HEK293 (cell line): Measurements from ENCODE around the gene RAF1.

Experiments used
- CTCF ChIA-PET: fragments of 350-600 bp; formaldehyde crosslinking; extraction: SDS; loops from one replicate; lab custom pipeline; 2021; ENCODE audit warnings: antibody characterized with exemption; lab: Yijun Ruan, JAX
- POLR2A ChIA-PET: fragments of 300-600 bp; formaldehyde crosslinking; extraction: SDS; loops from one replicate; lab custom pipeline; 2020; ENCODE audit warnings: antibody characterized with exemption, inconsistent platforms; lab: Yijun Ruan, JAX
- H3K27ac ChIP-seq: fragments of 200-500 bp; sonication (Bioruptor generic); 2 replicates; pipeline ENCODE4 v1.5.1; 2014; ENCODE audit warnings: low read depth, low read length, control low read depth, inconsistent platforms; ENCODE audit errors: extremely low read depth
- H3K36me3 ChIP-seq, 2 experiments: fragments of 200-500 bp in 1 of 2; sonication (Bioruptor generic) in 1 of 2; 1 replicate in 1 of 2; 2 replicates in 1 of 2; pipeline ENCODE4 v1.5.1; 2014 to 2017; ENCODE audit warnings: inconsistent platforms in 2 of 2, low read length in 2 of 2; ENCODE audit not compliant: control insufficient read depth in 2 of 2, insufficient read depth in 1 of 2
- H3K4me1 ChIP-seq: fragments of 200-500 bp; sonication (Bioruptor generic); 2 replicates; pipeline ENCODE4 v1.5.1; 2014; ENCODE audit warnings: mild to moderate bottlenecking, low read length, inconsistent platforms; ENCODE audit not compliant: control insufficient read depth, insufficient read depth
- H3K4me3 ChIP-seq: 2 replicates; pipeline ENCODE4 v1.5.1; 2011; ENCODE audit warnings: low read depth, mild to moderate bottlenecking, control low read depth, low read length, moderate library complexity
- H3K9me3 ChIP-seq: fragments of 200-500 bp; sonication (Bioruptor generic); 2 replicates; pipeline ENCODE4 v1.5.1; 2014; ENCODE audit warnings: low read depth, low read length, inconsistent platforms; ENCODE audit not compliant: control insufficient read depth, insufficient read depth
- IKZF3 ChIP-seq: fragments of 450-650 bp; IDR thresholded peaks from 2 replicates; pipeline ENCODE4 v1.5.0; 2018; ENCODE audit warnings: missing biosample characterization, mild to moderate bottlenecking, missing genetic modification characterization, moderate library complexity
- KLF10 ChIP-seq: fragments of 450-650 bp; IDR thresholded peaks from 2 replicates; pipeline ENCODE4 v1.5.1; 2018; ENCODE audit warnings: missing biosample characterization, mild to moderate bottlenecking, missing genetic modification characterization
- OSR2 ChIP-seq: fragments of 450-650 bp; formaldehyde crosslinking; IDR thresholded peaks from 2 replicates; pipeline ENCODE4 v1.5.1; 2016; ENCODE audit warnings: missing biosample characterization, missing genetic modification characterization
- SALL2 ChIP-seq: fragments of 450-650 bp; formaldehyde crosslinking; IDR thresholded peaks from 2 replicates; pipeline ENCODE4 v1.5.0; 2017; ENCODE audit warnings: missing biosample characterization, mild to moderate bottlenecking, missing genetic modification characterization, borderline replicate concordance
- SCRT2 ChIP-seq: fragments of 450-650 bp; formaldehyde crosslinking; IDR thresholded peaks from 2 replicates; pipeline ENCODE4 v1.5.1; 2016; ENCODE audit warnings: missing biosample characterization, missing genetic modification characterization
- TRIM28 ChIP-seq: IDR thresholded peaks from 2 replicates; pipeline ENCODE4 v1.6.1; 2011; ENCODE audit warnings: low read length, control low read depth, borderline replicate concordance
- ZBTB44 ChIP-seq: fragments of 450-650 bp; IDR thresholded peaks from 2 replicates; pipeline ENCODE4 v1.5.1; 2018; ENCODE audit warnings: missing biosample characterization, mild to moderate bottlenecking, missing genetic modification characterization
- ZFP41 ChIP-seq: fragments of 450-650 bp; formaldehyde crosslinking; IDR thresholded peaks from 2 replicates; pipeline ENCODE4 v1.5.1; 2016; ENCODE audit warnings: missing biosample characterization, missing genetic modification characterization, borderline replicate concordance
- ZNF248 ChIP-seq: fragments of 450-650 bp; formaldehyde crosslinking; IDR thresholded peaks from 2 replicates; pipeline ENCODE4 v1.5.1; 2017; ENCODE audit warnings: missing biosample characterization, missing genetic modification characterization
- ZNF335 ChIP-seq: fragments of 450-650 bp; formaldehyde crosslinking; conservative IDR thresholded peaks from 2 replicates; pipeline ENCODE4 v1.5.1; 2016; ENCODE audit warnings: missing biosample characterization, missing genetic modification characterization
- ZNF555 ChIP-seq: fragments of 450-650 bp; formaldehyde crosslinking; conservative IDR thresholded peaks from 2 replicates; pipeline ENCODE4 v1.5.1; 2017; ENCODE audit warnings: missing biosample characterization, mild to moderate bottlenecking, missing genetic modification characterization, inconsistent platforms
- ZNF580 ChIP-seq: fragments of 450-650 bp; formaldehyde crosslinking; IDR thresholded peaks from 2 replicates; pipeline ENCODE4 v1.5.1; 2016; ENCODE audit warnings: missing biosample characterization, missing genetic modification characterization
- ZNF596 ChIP-seq: fragments of 450-650 bp; IDR thresholded peaks from 2 replicates; pipeline ENCODE4 v1.5.0; 2018; ENCODE audit warnings: missing biosample characterization, mild to moderate bottlenecking, missing genetic modification characterization, moderate library complexity
- ZNF776 ChIP-seq: fragments of 450-650 bp; formaldehyde crosslinking; IDR thresholded peaks from 2 replicates; pipeline ENCODE4 v1.5.0; 2017; ENCODE audit warnings: missing biosample characterization, missing genetic modification characterization, borderline replicate concordance
- TF ChIP-seq, protein P1 (sequence below): fragments of 450-650 bp; formaldehyde crosslinking; IDR thresholded peaks from 2 replicates; pipeline ENCODE4 v1.5.1; 2016; ENCODE audit warnings: missing biosample characterization, missing genetic modification characterization
- TF ChIP-seq, protein P2 (sequence below): fragments of 450-650 bp; formaldehyde crosslinking; IDR thresholded peaks from 2 replicates; pipeline ENCODE4 v1.5.1; 2017; ENCODE audit warnings: missing biosample characterization, missing genetic modification characterization
- TF ChIP-seq, protein P3 (sequence below): fragments of 450-650 bp; formaldehyde crosslinking; IDR thresholded peaks from 2 replicates; pipeline ENCODE4 v1.5.1; 2016; ENCODE audit warnings: missing biosample characterization, missing genetic modification characterization
- TF ChIP-seq, protein P4 (sequence below): fragments of 450-650 bp; formaldehyde crosslinking; conservative IDR thresholded peaks from 2 replicates; pipeline ENCODE4 v1.5.1; 2016; ENCODE audit warnings: low read depth, missing biosample characterization, missing genetic modification characterization

RAF1 gene

DNA sequence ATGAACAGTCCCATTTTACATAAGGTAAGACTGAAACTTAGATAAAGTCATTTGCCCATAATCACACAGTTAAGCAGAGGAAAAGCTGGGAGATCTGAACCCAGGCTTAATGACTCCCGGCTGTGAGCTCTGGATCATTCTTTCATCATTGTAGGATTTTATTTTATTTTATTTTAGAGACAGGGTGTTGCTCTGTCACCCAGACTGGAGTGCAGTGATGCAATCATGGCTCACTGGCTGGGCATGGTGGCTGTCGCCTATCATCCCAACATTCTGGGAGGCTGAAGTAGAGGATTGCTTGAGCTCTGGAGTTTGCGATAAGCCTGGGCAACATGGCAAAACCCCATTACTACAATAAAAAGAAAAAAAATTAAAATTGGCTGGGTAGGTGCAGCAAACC, 31.2 kb upstream of the RAF1 start (continued):
- TF ChIP-seq, protein P1, sequence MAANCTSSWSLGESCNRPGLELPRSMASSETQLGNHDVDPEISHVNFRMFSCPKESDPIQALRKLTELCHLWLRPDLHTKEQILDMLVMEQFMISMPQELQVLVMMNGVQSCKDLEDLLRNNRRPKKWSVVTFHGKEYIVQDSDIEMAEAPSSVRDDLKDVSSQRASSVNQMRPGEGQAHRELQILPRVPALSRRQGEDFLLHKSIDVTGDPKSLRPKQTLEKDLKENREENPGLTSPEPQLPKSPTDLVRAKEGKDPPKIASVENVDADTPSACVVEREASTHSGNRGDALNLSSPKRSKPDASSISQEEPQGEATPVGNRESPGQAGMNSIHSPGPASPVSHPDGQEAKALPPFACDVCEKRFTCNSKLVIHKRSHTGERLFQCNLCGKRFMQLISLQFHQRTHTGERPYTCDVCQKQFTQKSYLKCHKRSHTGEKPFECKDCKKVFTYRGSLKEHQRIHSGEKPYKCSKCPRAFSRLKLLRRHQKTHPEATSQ = no peak
- no peak for TF ChIP-seq TRIM28

GRCh38 chr3:12692444-12692843, 28.5 kb upstream of the RAF1 start:
- no peaks in the 10 kb centered on the region for H3K4me1 ChIP-seq
- TF ChIP-seq ZNF776 (tag by site-specific recombination) (no peak), ZNF580 (peak; percentile 33; the same call in 1 of the 2 replicates)

GRCh38 chr3:12689997-12690711, 26.2 kb upstream of the RAF1 start:
- no peaks in the 10 kb centered on the region for H3K4me1 ChIP-seq
- H3K36me3 ChIP-seq = no peaks in the 10 kb centered on the region
- H3K27ac ChIP-seq = no peak overlapping the region
- H3K4me3 ChIP-seq = no peak overlapping the region
- CTCF ChIA-PET = interaction anchor here (0.6 kb wide), 1 partner anchor 118 kb away, joined by 3 read pairs; no protein-coding TSS in a partner anchor
- no peaks in the 10 kb centered on the region for H3K9me3 ChIP-seq
- POLR2A ChIA-PET = no interaction called here
- no peak for TF ChIP-seq ZNF248
- TF ChIP-seq SCRT2 (tag by site-specific recombination) = peak; percentile 62; the same call in 1 of the 2 replicates
- TF ChIP-seq ZFP41 (tag by site-specific recombination) = no peak
- TF ChIP-seq KLF10 (tag by site-specific recombination) = no peak
- TF ChIP-seq, protein P2, sequence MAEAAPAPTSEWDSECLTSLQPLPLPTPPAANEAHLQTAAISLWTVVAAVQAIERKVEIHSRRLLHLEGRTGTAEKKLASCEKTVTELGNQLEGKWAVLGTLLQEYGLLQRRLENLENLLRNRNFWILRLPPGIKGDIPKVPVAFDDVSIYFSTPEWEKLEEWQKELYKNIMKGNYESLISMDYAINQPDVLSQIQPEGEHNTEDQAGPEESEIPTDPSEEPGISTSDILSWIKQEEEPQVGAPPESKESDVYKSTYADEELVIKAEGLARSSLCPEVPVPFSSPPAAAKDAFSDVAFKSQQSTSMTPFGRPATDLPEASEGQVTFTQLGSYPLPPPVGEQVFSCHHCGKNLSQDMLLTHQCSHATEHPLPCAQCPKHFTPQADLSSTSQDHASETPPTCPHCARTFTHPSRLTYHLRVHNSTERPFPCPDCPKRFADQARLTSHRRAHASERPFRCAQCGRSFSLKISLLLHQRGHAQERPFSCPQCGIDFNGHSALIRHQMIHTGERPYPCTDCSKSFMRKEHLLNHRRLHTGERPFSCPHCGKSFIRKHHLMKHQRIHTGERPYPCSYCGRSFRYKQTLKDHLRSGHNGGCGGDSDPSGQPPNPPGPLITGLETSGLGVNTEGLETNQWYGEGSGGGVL (tag by site-specific recombination) = no peak
- peak; percentile 37; the same call in 1 of the 2 replicates for TF ChIP-seq ZNF335 (tag by site-specific recombination)
- no peak for TF ChIP-seq ZNF596 (tag by site-specific recombination)
- TF ChIP-seq, protein P3, sequence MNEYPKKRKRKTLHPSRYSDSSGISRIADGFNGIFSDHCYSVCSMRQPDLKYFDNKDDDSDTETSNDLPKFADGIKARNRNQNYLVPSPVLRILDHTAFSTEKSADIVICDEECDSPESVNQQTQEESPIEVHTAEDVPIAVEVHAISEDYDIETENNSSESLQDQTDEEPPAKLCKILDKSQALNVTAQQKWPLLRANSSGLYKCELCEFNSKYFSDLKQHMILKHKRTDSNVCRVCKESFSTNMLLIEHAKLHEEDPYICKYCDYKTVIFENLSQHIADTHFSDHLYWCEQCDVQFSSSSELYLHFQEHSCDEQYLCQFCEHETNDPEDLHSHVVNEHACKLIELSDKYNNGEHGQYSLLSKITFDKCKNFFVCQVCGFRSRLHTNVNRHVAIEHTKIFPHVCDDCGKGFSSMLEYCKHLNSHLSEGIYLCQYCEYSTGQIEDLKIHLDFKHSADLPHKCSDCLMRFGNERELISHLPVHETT (tag by site-specific recombination) = no peak
- TF ChIP-seq ZNF555 = no peak
- TF ChIP-seq OSR2 (tag by site-specific recombination) = no peak
- TF ChIP-seq IKZF3 (tag by site-specific recombination) = no peak
- TF ChIP-seq, protein P4, sequence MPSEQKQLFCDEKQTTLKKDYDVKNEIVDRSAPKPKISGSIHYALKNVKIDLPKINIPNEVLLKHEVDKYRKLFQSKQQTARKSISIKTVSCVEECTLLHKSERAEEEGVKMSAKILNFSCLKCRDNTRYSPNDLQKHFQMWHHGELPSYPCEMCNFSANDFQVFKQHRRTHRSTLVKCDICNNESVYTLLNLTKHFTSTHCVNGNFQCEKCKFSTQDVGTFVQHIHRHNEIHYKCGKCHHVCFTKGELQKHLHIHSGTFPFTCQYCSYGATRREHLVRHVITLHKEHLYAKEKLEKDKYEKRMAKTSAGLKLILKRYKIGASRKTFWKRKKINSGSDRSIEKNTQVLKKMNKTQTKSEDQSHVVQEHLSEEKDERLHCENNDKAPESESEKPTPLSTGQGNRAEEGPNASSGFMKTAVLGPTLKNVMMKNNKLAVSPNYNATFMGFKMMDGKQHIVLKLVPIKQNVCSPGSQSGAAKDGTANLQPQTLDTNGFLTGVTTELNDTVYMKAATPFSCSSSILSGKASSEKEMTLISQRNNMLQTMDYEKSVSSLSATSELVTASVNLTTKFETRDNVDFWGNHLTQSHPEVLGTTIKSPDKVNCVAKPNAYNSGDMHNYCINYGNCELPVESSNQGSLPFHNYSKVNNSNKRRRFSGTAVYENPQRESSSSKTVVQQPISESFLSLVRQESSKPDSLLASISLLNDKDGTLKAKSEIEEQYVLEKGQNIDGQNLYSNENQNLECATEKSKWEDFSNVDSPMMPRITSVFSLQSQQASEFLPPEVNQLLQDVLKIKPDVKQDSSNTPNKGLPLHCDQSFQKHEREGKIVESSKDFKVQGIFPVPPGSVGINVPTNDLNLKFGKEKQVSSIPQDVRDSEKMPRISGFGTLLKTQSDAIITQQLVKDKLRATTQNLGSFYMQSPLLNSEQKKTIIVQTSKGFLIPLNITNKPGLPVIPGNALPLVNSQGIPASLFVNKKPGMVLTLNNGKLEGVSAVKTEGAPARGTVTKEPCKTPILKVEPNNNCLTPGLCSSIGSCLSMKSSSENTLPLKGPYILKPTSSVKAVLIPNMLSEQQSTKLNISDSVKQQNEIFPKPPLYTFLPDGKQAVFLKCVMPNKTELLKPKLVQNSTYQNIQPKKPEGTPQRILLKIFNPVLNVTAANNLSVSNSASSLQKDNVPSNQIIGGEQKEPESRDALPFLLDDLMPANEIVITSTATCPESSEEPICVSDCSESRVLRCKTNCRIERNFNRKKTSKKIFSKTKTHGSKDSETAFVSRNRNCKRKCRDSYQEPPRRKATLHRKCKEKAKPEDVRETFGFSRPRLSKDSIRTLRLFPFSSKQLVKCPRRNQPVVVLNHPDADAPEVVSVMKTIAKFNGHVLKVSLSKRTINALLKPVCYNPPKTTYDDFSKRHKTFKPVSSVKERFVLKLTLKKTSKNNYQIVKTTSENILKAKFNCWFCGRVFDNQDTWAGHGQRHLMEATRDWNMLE (tag by site-specific recombination) = no peak
- 0 out of 2 replicates have a peak, but pooled peaks have one; percentile 32 for TF ChIP-seq ZBTB44 (tag by site-specific recombination)
- no peak for TF ChIP-seq SALL2 (tag by site-specific recombination)

More at GRCh38 chr3:12692444-12692843, 28.5 kb upstream of the RAF1 start:
- no peak overlapping the region for H3K4me3 ChIP-seq
- no peak overlapping the region for H3K27ac ChIP-seq
- CTCF ChIA-PET = no interaction called here
- POLR2A ChIA-PET = no interaction called here
- H3K9me3 ChIP-seq = no peaks in the 10 kb centered on the region
- no peaks in the 10 kb centered on the region for H3K36me3 ChIP-seq
